HG02798 (cell line): ENCODE results near the gene DST.

ENCODE experiments used
- ATAC-seq: cut with Tn5 transposase; IDR thresholded peaks from one replicate; pipeline ENCODE4 v1.9.1; 2021; ENCODE audit warnings: mild to moderate bottlenecking; ENCODE audit not compliant: unreplicated experiment, poor library complexity

The DST gene

GRCh38 chr6:56625356-56625755 lies 17.3 kb downstream of the DST start:
- ATAC-seq = no peak

DNA sequence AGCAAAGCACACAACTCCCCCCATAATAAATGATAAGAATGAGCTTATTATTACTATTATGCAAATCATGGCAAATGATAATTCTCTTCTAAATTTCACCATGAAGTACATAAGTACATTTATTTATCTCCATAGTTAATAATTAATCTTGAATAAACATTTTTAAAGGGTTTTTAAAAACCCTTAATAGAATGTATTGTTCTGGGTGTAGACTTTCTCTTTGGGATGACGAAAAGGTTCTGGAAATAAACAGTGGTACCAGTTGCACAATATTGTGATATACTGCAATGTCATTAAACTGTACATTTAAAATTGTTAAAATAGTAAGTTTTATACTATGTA lies 18.0 kb downstream of the DST start:
- ATAC-seq = no peak

DNA sequence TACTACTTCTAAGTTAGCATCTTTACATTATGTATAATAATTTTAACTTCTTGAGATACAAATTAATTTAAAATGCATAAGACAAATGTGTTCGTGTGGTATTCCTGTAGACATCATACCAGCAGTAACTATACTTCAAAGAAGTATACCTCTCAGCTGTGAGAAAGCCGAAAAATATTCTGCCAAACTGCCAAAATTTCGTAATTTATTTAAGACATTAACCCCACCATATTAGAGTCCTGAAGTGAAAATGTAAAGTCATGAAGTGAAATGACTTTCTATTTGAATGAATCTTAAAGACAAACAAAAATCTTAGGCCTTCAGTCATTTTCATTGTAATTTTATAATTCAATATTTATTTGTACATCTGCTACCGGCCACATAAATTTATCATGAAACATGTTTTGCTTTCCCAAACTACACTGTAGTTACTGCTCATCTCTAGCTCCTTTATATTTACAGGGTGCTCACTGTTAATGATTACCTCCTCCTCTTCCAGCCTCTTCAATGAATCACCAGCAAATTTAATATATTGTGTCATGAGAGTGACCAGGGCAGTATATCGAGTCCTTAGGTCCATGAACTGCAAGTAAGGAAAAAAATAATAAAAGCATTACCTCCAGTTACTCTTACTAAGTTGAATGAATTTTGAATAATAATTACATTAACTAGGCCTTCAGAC lies 18.5 kb downstream of the DST start:
- ATAC-seq = no peak

GRCh38 chr6:56620229-56620868 lies 22.3 kb downstream of the DST start:
- ATAC-seq = no peak

GRCh38 chr6:56618050-56618449 lies 24.6 kb downstream of the DST start:
- no peak for ATAC-seq

DNA sequence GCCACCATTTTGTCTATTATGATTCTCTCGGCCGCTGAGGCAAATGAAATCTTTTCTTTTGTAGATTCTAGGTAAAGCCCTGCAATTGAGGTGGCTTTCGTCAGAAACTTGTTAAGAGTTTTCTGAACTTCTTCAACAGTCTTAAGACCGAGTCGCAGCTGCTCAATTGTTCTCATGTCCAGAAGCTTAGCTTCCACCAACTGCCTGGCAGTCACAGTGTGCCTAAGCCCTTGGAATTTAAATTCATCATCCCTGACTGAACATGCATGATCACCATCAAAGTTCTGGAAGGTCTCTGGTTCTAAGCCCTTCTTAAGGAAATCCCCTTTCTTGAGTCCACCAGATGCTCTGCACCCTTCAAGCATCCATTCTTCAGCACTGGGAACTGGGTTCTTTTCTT lies 25.7 kb downstream of the DST start:
- ATAC-seq = no peak

GRCh38 chr6:56613247-56613851 lies 29.3 kb downstream of the DST start:
- no peak for ATAC-seq

GRCh38 chr6:56608332-56608731 lies 34.4 kb downstream of the DST start:
- ATAC-seq = no peak

GRCh38 chr6:56607111-56607752 lies 35.5 kb downstream of the DST start:
- no peak for ATAC-seq

DNA sequence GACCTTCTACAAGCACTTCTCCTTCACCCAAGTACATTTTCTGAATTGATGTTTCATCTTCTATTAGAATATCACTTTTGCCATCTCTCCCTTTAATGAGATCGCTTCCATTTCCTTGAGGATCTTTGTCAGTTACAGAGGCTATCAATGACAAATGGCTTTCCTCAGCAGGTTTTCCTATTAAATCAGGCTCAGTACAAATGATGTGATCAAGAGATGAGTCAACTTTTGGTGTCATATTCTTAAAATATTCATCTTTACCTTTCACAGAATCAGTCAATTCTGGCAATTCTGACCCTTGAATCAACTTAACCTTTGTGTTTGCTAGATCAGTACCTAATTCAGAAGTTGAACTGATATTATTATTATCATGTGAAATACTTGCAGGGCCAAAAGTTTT lies 37.3 kb downstream of the DST start:
- ATAC-seq = no peak

- ATAC-seq = no peak
These were observed 38.5 kb downstream of the DST start for GRCh38 chr6:56604186-56604585.

DNA sequence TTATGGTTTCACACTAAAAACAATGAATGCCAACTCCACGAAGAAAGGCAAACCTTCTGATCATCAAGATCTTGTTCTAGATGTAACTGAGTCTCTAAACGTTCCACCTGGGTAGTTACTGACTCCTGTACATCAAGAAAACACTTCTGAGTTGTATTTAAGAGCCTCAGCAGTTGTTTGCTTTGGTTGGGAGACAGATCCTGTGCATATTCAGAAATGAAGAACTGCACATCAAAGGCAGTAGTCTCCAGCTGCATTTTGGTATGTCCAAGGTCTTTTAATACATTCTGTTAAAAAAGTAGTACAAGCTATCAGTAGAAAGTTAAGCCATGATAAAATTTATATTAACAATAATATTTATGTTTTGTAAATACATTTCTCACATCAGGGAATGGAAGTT lies 41.3 kb downstream of the DST start:
- no peak for ATAC-seq

DNA sequence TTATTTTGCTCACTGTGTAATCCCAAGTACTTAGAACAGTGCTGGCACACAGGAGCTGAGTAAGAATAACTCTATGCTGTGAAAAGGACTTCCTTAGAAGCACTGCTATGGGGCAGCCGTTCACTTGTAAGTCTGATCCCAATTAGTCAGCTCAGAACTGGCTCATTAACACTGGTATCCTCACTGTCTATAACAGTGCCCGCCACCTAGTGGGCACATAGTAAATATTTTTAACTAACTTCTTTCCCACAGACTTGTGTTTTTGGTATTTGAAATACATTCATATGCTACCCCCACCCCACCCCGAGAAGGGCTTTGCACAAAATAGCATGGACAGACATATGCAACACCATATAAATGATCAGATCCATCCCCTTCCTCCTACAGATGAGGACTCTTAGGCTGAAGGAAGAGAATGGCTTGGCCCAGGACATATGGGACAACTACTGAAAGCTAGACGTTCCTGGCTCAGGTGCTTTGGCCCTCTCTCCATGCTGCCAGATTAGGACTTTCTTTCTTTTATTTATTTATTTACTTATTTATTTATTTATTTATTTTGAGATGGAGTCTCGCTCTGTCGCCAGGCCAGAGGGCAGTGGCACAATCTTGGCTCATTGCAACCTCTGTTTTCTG lies 47.1 kb downstream of the DST start:
- ATAC-seq = peak; percentile 33

DNA sequence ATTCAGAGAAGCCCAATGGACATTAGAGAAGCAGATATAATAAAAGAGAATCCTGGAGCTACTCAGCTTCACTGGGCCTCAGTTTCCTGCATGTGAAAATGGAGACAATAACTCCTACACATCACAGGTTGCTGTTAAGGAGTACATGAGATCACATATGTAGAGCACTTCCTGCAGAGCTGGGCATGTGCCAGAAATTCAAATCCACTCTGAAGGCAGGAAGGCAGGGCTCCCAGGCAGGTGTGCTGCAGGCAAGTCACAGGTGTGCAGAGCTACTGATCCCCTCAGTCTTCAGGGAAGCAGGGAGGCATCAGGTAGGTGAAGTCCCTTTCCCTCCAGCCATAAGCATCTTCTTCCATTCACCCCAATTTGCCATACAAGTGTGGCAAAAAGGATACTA lies 48.0 kb downstream of the DST start:
- no peak for ATAC-seq

DNA sequence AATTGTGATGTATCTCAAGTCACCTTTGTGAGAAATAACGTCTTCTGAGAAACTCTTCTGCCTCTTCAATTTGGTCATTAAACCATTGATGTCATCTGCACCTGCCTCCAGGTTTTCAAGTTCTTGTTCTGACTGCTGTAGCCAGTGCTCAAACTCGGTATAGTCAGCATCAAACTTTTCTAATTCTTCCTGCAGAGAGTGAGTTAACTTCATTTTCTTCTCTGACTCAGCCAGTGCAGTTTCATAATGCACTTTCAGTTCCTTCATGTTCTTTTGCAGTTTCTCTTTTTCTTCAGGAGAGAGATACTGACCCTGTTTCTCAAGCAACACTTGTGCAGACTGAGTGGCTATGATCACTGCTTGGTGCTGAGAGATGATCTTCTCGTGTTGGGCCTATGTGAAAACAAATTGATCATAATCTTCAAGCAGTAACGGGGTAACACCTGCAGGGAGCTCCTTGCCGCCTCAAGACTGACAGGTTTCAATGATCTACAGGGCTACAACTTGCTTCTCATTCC lies 48.8 kb downstream of the DST start:
- ATAC-seq = peak; percentile 94

DNA sequence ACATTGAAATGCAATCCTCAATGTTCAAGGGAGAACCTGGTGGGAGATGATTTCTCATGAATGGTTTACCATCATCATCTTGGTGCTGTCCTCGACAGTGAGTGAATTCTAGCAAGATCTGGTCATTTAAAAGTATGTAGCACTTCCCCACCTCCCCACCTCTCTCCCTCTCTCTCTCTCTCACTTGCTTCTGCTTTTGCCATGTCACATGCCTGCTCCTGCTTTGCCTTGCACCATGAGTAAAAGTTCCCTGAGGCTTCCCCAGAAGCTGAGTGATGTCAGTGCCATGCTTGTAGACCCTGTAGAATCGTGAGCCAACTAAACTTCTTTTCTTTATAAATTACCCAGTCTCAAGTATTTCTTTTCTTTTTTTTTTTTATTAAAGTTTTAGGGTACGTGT lies 60.5 kb downstream of the DST start:
- no peak for ATAC-seq

DNA sequence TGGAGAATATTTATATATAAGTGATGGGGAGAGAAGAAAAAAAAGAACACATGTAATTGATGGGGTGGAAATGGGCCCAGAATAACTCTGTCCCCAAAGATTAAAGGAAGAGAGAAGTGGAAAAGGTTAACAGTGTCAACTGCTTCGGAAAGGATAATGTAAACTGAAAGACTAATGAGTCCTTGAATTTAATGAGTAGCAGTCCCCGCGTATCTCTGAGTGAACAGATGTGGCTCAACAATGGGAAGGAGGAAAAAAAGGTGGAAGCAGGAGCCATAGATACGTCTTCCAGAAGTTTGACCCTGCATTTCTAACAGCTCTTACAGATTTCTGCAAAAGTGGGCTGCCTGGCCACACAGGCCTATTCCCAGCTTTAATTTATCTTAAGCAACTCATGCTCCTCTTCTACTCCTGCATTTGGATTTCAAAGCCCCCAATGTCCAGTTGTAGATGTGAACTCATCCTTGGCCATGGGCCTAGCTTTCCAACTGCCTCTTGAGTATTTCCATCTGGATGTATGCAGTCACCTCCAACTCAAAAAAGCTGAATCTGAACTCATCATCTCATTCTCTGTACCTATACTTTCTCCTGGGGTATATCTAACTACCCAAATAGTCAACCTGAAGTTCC lies 61.3 kb downstream of the DST start:
- ATAC-seq = no peak

DNA sequence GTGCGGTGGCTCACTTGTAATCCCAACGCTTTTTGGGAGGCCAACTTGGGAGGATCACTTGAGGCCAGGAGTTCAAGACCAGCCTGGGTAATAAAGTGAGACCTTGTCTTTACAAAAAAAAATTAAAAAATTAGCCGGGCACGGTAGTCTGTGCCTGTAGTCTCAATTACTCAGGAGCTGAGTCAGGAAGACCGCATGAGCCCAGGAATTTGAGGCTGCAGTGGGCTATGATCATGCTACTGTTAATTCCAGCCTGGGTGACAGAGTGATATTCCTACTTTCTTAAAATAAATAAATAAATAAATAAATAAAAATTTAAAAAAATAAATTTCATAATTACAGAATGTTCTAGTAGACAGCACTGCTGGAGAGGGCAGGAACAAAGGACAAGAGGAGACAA lies 62.4 kb downstream of the DST start:
- no peak for ATAC-seq

DNA sequence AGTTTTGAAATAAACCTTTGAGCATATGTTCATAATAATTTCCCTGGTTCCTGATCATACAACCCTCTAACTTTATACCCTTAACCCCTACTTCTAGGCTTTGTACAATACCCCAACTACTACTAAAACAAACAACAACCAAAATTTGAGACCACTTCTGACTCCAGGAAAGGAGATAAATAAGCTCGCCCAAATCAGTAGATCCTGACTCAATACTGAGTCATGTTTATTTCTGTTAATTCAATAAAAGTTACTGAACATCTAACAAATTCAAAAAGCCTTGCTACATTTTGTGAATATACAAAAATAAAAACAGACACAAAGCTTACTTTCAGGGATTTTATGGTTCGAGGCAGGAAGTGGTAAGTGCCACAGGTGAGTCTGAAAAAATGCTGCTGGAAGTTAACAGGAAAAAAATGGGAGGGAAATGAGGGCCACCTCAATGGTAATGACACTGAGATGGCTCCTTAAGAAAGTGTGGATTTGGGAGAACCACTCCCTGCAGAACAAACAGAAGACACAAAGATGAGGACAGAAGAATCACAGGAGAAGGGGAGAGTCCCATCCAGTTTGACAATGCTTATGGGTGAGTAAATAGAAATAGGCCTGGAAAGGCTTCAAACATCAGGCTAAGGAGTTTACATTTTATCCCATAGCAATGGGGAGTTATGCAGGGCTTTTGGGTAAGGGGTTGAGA lies 63.4 kb downstream of the DST start:
- ATAC-seq = no peak

- no peak for ATAC-seq
These were observed 67.0 kb downstream of the DST start for GRCh38 chr6:56575736-56576135.
